HL-60 (cell line): ENCODE data around the gene AP2M1.

Experiments used
- CTCF ChIP-seq: IDR thresholded peaks from one replicate; pipeline ENCODE4 v1.5.1; 2011; ENCODE audit warnings: low read length, control low read depth, inconsistent platforms; ENCODE audit not compliant: insufficient read depth
- POLR2AphosphoS5 ChIP-seq: IDR thresholded peaks from 2 replicates; pipeline ENCODE4 v1.6.1; 2012; ENCODE audit warnings: low read depth

GRCh38 chr3:184211718-184212117 is 37.1 kb downstream of the AP2M1 start:
- no peak for TF ChIP-seq CTCF
- TF ChIP-seq POLR2AphosphoS5 = no peak
